Measurements from ENCODE around the gene EXOSC7. TPM values are rescaled to one million over a fixed set of nuclear protein-coding genes. Genes with fewer than 3 reads are reported as not detected.

The EXOSC7 gene
- total RNA-seq, 1 experiment from 2014 or later: 70.9 TPM

DNA sequence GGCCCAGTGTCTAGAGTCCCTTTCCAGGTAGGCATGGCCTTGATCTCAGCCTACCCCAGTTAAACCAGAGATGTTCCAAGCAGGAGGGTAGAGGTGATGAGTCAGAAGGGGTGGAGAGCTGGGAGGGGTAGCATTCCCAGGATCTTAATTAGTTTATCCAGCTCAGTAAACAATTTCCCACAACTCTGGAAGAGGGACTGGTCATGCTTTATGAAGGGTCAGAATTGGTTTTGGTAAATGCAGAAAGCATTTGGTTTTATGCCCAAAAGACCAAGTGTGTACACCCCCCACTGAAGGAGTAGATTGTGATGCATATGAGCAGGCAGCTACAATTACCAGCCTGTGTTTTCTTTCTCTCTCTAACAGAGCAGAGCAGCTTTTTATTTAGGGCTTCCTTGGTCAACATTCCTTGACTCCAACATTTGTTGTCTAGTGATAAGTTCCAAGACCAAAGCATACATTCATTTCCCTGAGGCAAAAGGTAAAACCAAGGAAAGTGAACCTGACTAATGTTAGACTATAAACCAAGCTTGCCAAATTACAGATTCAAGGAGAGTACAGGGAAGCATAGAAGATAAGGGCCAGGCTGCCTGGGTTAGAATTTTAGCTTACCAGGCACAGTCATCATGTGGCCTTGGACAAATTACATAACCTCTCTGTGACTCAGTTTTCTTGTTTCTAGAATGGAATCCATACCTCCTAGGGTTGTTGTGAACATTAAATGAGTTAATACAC, 17.6 kb downstream of the EXOSC7 start:
- no peak for DNase-seq
- ChIA-PET POLR2A (interaction anchor here (0.6 to 1.8 kb wide), 2 partner anchors 18 to 617 kb away, joined by 4 to 5 read pairs; partner anchors contain the start of genes EXOSC7 and ZDHHC3), CTCF (interaction anchor here (0.5 kb wide), 1 partner anchor 758 kb away, joined by 3 read pairs; no protein-coding TSS in a partner anchor)
- no peaks in the 10 kb centered on the region for H3K27me3 ChIP-seq (replicated peaks; ENCODE audit: control insufficient read depth, insufficient read depth, low read length)
- TF ChIP-seq, protein P1, sequence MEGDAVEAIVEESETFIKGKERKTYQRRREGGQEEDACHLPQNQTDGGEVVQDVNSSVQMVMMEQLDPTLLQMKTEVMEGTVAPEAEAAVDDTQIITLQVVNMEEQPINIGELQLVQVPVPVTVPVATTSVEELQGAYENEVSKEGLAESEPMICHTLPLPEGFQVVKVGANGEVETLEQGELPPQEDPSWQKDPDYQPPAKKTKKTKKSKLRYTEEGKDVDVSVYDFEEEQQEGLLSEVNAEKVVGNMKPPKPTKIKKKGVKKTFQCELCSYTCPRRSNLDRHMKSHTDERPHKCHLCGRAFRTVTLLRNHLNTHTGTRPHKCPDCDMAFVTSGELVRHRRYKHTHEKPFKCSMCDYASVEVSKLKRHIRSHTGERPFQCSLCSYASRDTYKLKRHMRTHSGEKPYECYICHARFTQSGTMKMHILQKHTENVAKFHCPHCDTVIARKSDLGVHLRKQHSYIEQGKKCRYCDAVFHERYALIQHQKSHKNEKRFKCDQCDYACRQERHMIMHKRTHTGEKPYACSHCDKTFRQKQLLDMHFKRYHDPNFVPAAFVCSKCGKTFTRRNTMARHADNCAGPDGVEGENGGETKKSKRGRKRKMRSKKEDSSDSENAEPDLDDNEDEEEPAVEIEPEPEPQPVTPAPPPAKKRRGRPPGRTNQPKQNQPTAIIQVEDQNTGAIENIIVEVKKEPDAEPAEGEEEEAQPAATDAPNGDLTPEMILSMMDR (IDR thresholded peaks at IDR 0.05; ENCODE audit: insufficient read depth in 1 of 2, low read depth in 1 of 2, low read length in 1 of 2, severe bottlenecking in 1 of 2, unreplicated experiment in 1 of 2): no peak
- Mint-ChIP-seq H3K36me3 (ENCODE audit: insufficient read depth, unreplicated experiment) (peaks cover 58% of the 10 kb centered on the region), H3K4me3 (ENCODE audit: unreplicated experiment) (no peak overlapping the region), H3K27me3 (ENCODE audit: insufficient read depth, unreplicated experiment) (no peaks in the 10 kb centered on the region), H3K4me1 (ENCODE audit: low read depth, unreplicated experiment) (peaks cover 31% of the 10 kb centered on the region), H3K9me3 (ENCODE audit: unreplicated experiment) (no peaks in the 10 kb centered on the region), H3K27ac (ENCODE audit: unreplicated experiment) (no peak overlapping the region)
- H3K4me1 ChIP-seq: peaks cover 35% of the 10 kb centered on the region
- intact Hi-C loops (cut with micrococcal nuclease; ENCODE audit: unreplicated experiment): no loop called here
- H3K36me3 ChIP-seq (ENCODE audit: control insufficient read depth, insufficient read depth, low read length): peaks cover 6% of the 10 kb centered on the region
- no peak overlapping the region for H3K4me3 ChIP-seq (ENCODE audit: low read depth, low read length)
- BruUV-seq (replicated peaks): no TSS peak
- H3K9me3 ChIP-seq: no peaks in the 10 kb centered on the region

DNA sequence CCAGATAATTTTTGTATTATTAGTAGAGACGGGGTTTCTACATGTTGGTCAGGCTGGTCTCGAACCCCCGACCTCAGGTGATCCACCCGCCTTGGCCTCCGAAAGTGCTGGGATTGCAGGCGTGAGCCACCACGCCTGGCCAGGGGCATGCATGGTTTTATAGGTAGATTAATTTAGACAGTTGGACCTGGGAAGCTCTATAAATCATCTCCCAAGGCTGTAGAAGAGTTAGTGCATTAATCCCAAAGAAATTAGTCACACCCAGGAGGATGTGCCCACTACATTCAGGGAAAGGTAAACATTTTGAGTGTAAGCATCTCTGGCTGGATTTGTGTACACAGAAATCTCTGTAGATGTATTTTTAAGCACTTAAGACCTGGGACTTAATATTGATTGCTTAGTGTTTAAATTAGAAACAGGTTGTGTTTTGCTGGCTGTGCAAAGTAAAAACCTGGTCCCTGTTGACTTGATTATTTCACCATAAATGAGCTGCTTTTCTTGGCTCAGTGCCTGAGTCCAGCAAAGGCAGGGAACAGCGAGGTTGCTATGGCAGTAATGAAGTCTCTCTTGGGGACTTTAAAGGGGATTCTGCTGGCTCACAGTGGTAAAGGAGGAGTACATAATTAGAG, 19.2 kb downstream of the EXOSC7 start:
- Histone ChIP-seq H3K4me3 (ENCODE audit: low read depth, low read length) (no peak overlapping the region), H3K9me3 (no peaks in the 10 kb centered on the region), H3K4me1 (peaks cover 35% of the 10 kb centered on the region), H3K36me3 (ENCODE audit: control insufficient read depth, insufficient read depth, low read length) (peaks cover 6% of the 10 kb centered on the region), H3K27me3 (replicated peaks; ENCODE audit: control insufficient read depth, insufficient read depth, low read length) (no peaks in the 10 kb centered on the region)
- Mint-ChIP-seq H3K4me3 (ENCODE audit: unreplicated experiment) (no peak overlapping the region), H3K4me1 (ENCODE audit: low read depth, unreplicated experiment) (peaks cover 31% of the 10 kb centered on the region), H3K9me3 (ENCODE audit: unreplicated experiment) (no peaks in the 10 kb centered on the region), H3K36me3 (ENCODE audit: insufficient read depth, unreplicated experiment) (peaks cover 58% of the 10 kb centered on the region), H3K27ac (ENCODE audit: unreplicated experiment) (peak overlapping the region; percentile 55), H3K27me3 (ENCODE audit: insufficient read depth, unreplicated experiment) (no peaks in the 10 kb centered on the region)
- ChIA-PET CTCF (no interaction called here), POLR2A (no interaction called here)
- TF ChIP-seq, protein P1 (IDR thresholded peaks at IDR 0.05; ENCODE audit: insufficient read depth in 1 of 2, low read depth in 1 of 2, low read length in 1 of 2, severe bottlenecking in 1 of 2, unreplicated experiment in 1 of 2): no peak
- no peak for DNase-seq
- BruUV-seq (replicated peaks): no TSS peak
- intact Hi-C loops (cut with micrococcal nuclease; ENCODE audit: unreplicated experiment): no loop called here

DNA sequence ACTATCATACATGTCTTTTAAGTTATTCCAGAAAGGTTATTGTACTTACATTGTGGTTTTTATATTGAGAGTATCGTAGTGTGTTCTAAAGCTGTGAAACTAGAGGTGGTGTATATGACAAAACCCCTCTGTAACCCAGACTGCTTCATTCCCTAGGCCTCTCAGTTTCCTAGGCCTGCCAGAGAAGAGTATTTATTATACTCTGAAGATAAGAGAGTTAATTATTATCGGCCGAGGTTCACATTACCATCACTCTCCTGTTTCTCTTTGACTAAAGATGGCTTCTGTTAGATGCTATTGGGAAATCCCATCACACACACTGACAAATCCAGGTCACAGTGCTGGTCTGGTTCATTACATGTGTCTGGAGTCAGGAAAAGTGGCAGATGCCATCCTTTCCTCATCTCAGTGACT, 20.5 kb downstream of the EXOSC7 start:
- no peaks in the 10 kb centered on the region for H3K9me3 ChIP-seq
- intact Hi-C loops (cut with micrococcal nuclease; ENCODE audit: unreplicated experiment): no loop called here
- H3K4me1 Mint-ChIP-seq (ENCODE audit: low read depth, unreplicated experiment): peaks cover 31% of the 10 kb centered on the region
- H3K27me3 Mint-ChIP-seq (ENCODE audit: insufficient read depth, unreplicated experiment): no peaks in the 10 kb centered on the region
- no peaks in the 10 kb centered on the region for H3K27me3 ChIP-seq (replicated peaks; ENCODE audit: control insufficient read depth, insufficient read depth, low read length)
- H3K4me3 ChIP-seq (ENCODE audit: low read depth, low read length): no peak overlapping the region
- H3K4me3 Mint-ChIP-seq (ENCODE audit: unreplicated experiment): peak overlapping the region; percentile 30
- TF ChIP-seq, protein P1 (IDR thresholded peaks at IDR 0.05; ENCODE audit: insufficient read depth in 1 of 2, low read depth in 1 of 2, low read length in 1 of 2, severe bottlenecking in 1 of 2, unreplicated experiment in 1 of 2): no peak
- H3K27ac Mint-ChIP-seq (ENCODE audit: unreplicated experiment): peak overlapping the region; percentile 55
- peak in 1 of 2 experiments; percentile 55 for DNase-seq
- H3K36me3 Mint-ChIP-seq (ENCODE audit: insufficient read depth, unreplicated experiment): peaks cover 54% of the 10 kb centered on the region
- peaks cover 35% of the 10 kb centered on the region for H3K4me1 ChIP-seq
- CTCF ChIA-PET: no interaction called here
- peaks cover 1% of the 10 kb centered on the region; the same call in 1 of the 2 replicates for H3K36me3 ChIP-seq (ENCODE audit: control insufficient read depth, insufficient read depth, low read length)
- H3K9me3 Mint-ChIP-seq (ENCODE audit: unreplicated experiment): no peaks in the 10 kb centered on the region
- POLR2A ChIA-PET: no interaction called here
- no TSS peak for BruUV-seq (replicated peaks)

Data from Caco-2 (cell line).